RWPE2 (cell line): Measurements from ENCODE around the gene ZNF575.
A peak's percentile ranks its signal among the peaks of the same experiment; 100 is the strongest.

Experiments
- ATAC-seq: fragments of 200-7000 bp; cut with Tn5 transposase; 3 replicates; pipeline ENCODE4 v1.9.1; 2021; ENCODE audit warnings: low read depth
- DNase-seq: peaks from one replicate; pipeline ENCODE4 v3.0.0-alpha.2; 2020; ENCODE audit warnings: low spot score
- H3K27ac ChIP-seq: fragments of 450-650 bp; 2 replicates; pipeline ENCODE4 v1.5.1; 2017; ENCODE audit warnings: mild to moderate bottlenecking; ENCODE audit not compliant: poor library complexity, severe bottlenecking
- H3K27me3 ChIP-seq: fragments of 250-450 bp; sonication (Bioruptor Pico); 2 replicates; pipeline ENCODE4 v1.5.1; 2021; ENCODE audit warnings: mild to moderate bottlenecking, moderate library complexity; ENCODE audit not compliant: insufficient read depth, poor library complexity, severe bottlenecking
- H3K36me3 ChIP-seq: fragments of 250-450 bp; sonication (Bioruptor Pico); 2 replicates; pipeline ENCODE4 v1.5.1; 2020; ENCODE audit warnings: low read depth, mild to moderate bottlenecking, moderate library complexity
- H3K4me1 ChIP-seq: fragments of 250-450 bp; sonication (Bioruptor Pico); 2 replicates; pipeline ENCODE4 v1.5.1; 2021; ENCODE audit warnings: mild to moderate bottlenecking, moderate library complexity; ENCODE audit not compliant: insufficient read depth, poor library complexity, severe bottlenecking
- H3K4me3 ChIP-seq: fragments of 250-450 bp; sonication (Bioruptor Pico); 2 replicates; pipeline ENCODE4 v1.5.1; 2021; ENCODE audit warnings: mild to moderate bottlenecking, moderate library complexity; ENCODE audit not compliant: severe bottlenecking
- H3K9me3 ChIP-seq: fragments of 250-450 bp; sonication (Bioruptor Pico); 2 replicates; pipeline ENCODE4 v1.5.1; 2021; ENCODE audit warnings: mild to moderate bottlenecking, moderate library complexity; ENCODE audit not compliant: severe bottlenecking
- CTCF ChIP-seq: fragments of 450-650 bp; IDR thresholded peaks from one replicate; pipeline ENCODE4 v1.5.1; 2017; ENCODE audit warnings: mild to moderate bottlenecking, moderate library complexity; ENCODE audit not compliant: poor library complexity, severe bottlenecking

The ZNF575 gene

DNA sequence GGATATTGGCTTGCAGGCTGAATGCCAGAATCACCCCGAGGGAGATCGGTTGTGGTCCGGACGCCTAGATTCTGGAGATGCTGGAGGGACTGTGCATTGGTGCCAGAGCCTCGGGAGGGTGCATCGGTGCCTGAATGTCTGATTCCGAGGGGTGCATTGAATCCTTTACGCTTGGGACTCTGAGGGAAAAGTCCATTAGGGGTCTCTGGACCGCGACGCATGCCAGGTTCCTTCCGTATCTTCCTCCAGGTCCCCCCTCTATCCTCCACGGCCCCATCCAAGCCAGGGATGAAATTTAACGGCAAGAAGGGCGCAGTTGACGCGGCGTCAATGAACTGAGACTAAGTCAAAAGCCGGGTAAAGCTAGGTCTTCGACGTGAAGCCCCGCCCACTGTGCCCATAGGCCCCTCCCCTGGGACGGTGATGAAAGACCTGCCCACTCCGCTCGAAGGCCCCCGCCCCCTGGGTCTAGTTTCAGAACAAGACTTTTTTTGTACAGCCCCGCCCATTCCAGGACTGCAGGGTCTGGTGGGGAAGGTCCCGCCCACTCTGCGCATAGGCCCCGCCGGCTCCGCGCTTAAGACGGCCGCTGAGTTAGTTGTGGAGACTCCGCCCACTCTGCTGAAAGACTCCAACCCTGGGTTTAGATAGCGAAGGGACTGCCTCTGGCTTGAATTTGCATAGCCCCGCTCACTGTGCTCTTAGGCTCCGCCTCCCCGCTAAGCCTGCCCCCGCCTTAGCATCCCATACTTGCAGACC is 737 bp downstream of the ZNF575 start:
- peak; percentile 88 for ATAC-seq
- Histone ChIP-seq H3K27me3 (no peaks in the 10 kb centered on the region), H3K9me3 (no peaks in the 10 kb centered on the region), H3K27ac (peak overlapping the region; percentile 81), H3K36me3 (peaks cover 10% of the 10 kb centered on the region), H3K4me3 (peak overlapping the region; percentile 32), H3K4me1 (peaks cover 9% of the 10 kb centered on the region)
- TF ChIP-seq CTCF = no peak
- DNase-seq = peak; percentile 100

GRCh38 chr19:43534305-43534815 is 1.4 kb downstream of the ZNF575 start:
- DNase-seq (no peak), ATAC-seq (no peak)
- H3K36me3 ChIP-seq = peaks cover 16% of the 10 kb centered on the region
- TF ChIP-seq CTCF = no peak
- H3K4me3 ChIP-seq = peak overlapping the region; percentile 4
- no peaks in the 10 kb centered on the region for H3K9me3 ChIP-seq
- no peaks in the 10 kb centered on the region for H3K27me3 ChIP-seq
- peak overlapping the region; percentile 81 for H3K27ac ChIP-seq
- peaks cover 9% of the 10 kb centered on the region for H3K4me1 ChIP-seq

DNA sequence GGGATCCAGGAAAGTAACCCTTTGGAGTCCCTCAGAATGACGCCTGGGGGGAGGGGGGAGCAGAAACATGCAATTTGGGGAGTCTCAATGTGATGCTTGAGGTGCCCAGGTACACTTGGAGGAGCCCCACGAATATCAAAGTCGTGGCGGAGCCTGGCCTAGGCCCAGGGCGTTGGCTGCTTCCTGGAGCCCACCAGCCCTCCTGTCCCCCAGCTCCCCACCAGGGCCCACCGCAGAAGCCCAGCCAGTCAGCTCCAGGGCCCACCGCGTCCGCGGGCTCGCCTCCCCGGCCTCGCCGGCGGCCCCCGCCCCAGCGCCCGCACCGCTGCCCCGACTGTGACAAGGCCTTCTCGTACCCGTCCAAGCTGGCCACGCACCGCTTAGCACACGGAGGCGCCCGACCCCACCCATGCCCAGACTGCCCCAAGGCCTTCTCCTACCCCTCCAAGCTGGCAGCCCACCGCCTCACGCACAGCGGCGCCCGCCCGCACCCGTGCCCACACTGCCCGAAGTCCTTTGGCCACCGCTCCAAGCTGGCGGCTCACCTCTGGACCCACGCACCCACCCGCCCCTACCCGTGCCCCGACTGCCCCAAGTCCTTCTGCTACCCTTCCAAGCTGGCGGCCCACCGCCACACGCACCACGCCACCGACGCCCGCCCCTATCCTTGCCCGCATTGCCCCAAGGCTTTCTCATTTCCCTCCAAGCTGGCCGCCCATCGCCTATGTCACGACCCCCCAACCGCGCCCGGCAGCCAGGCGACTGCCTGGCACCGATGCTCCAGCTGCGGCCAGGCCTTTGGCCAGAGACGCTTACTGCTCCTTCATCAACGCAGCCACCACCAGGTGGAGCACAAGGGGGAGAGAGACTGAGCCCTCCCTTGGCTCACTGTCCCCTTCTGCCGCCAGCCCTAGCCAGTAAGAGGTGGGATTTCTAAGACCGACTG is 2.1 kb downstream of the ZNF575 start:
- ATAC-seq (no peak), DNase-seq (no peak)
- peak overlapping the region; percentile 81 for H3K27ac ChIP-seq
- H3K27me3 ChIP-seq = no peaks in the 10 kb centered on the region
- H3K9me3 ChIP-seq = no peaks in the 10 kb centered on the region
- TF ChIP-seq CTCF = peak; percentile 45
- no peak overlapping the region for H3K4me3 ChIP-seq
- peaks cover 4% of the 10 kb centered on the region for H3K4me1 ChIP-seq
- H3K36me3 ChIP-seq = peaks cover 19% of the 10 kb centered on the region

DNA sequence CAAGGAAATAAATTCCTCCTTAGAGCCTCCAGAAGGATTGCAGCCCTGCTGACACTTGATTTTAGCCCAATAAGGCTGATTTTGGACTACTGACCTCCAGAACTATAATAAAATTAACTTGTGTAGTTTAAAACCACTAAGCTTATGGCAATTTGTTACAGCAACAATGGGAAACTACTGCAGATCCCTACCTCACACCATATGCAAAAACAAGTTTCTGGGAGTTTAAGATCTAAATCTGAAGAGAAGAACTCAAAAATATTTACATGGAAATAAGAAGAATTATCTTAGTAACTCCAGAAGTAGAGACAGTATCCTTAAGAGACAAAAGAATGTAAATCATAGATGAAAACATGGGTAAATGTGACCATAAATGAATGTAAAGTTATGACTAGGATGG is 5.9 kb downstream of the ZNF575 start:
- Histone ChIP-seq H3K4me3 (no peak overlapping the region), H3K4me1 (no peaks in the 10 kb centered on the region), H3K9me3 (no peaks in the 10 kb centered on the region), H3K36me3 (peaks cover 37% of the 10 kb centered on the region), H3K27me3 (no peaks in the 10 kb centered on the region), H3K27ac (no peak overlapping the region)
- TF ChIP-seq CTCF = no peak
- DNase-seq = no peak
- no peak for ATAC-seq
